Lung (tissue), 12 donors: Measurements from ENCODE around the gene FBLN1. TPM values are rescaled to one million over a fixed set of nuclear protein-coding genes. Genes with fewer than 3 reads are reported as not detected.

ENCODE experiments used
- ATAC-seq: fragments of 200-7000 bp; cut with Tn5 transposase; one replicate; pipeline ENCODE4 v1.9.1; 2020; ENCODE audit warnings: moderate number of reproducible peaks; ENCODE audit not compliant: insufficient read depth, low FRiP score
- DNase-seq, 3 donors: peaks; one replicate each; pipeline ENCODE4 v3.0.0-alpha.2; 2013 to 2017
- H3K27ac ChIP-seq, 2 donors: one replicate each; pipeline ENCODE4 v1.5.1; 2013; ENCODE audit warnings: mild to moderate bottlenecking in 2 of 2, moderate library complexity in 2 of 2, control low read depth in 1 of 2, inconsistent platforms in 1 of 2, low read depth in 1 of 2, low read length in 1 of 2
- H3K27me3 ChIP-seq, 3 donors: one replicate each; pipeline ENCODE4 v1.5.1; 2013; ENCODE audit warnings: low read length in 2 of 3; ENCODE audit not compliant: control insufficient read depth in 3 of 3, insufficient read depth in 3 of 3
- H3K36me3 ChIP-seq, 4 donors: one replicate each; pipeline ENCODE4 v1.5.1; 2013; ENCODE audit warnings: low read length in 4 of 4, mild to moderate bottlenecking in 1 of 4, moderate library complexity in 1 of 4; ENCODE audit not compliant: control insufficient read depth in 4 of 4, insufficient read depth in 4 of 4
- H3K4me1 ChIP-seq, 5 donors: one replicate each; pipeline ENCODE4 v1.5.1; 2013; ENCODE audit warnings: low read length in 5 of 5, mild to moderate bottlenecking in 2 of 5, moderate library complexity in 1 of 5; ENCODE audit not compliant: control insufficient read depth in 5 of 5, insufficient read depth in 5 of 5
- H3K4me3 ChIP-seq: one replicate; pipeline ENCODE4 v1.5.1; 2013; ENCODE audit warnings: mild to moderate bottlenecking, control low read depth, moderate library complexity
- H3K9ac ChIP-seq, 2 donors: one replicate each; pipeline ENCODE4 v1.5.1; 2013; ENCODE audit warnings: low read length in 2 of 2, control low read depth in 1 of 2; ENCODE audit not compliant: insufficient read depth in 1 of 2
- H3K9me3 ChIP-seq, 4 donors: one replicate each; pipeline ENCODE4 v1.5.1; 2013; ENCODE audit warnings: low read length in 3 of 4, mild to moderate bottlenecking in 1 of 4, moderate library complexity in 1 of 4; ENCODE audit not compliant: control insufficient read depth in 4 of 4, insufficient read depth in 3 of 4
- CTCF ChIP-seq: IDR thresholded peaks from 2 replicates; pipeline ENCODE4 v1.5.1; 2012; ENCODE audit warnings: mild to moderate bottlenecking; ENCODE audit errors: control extremely low read depth, extremely low read depth
- whole genome bisulfite sequencing, 2 donors: extraction: QIAGEN DNeasy Blood & Tissue Kit; methylation state at CpG; one replicate each; pipeline ENCODE4 v1.1.7; 2013; 5-methylcytosine and 5-hydroxymethylcytosine counted together
- polyA plus RNA-seq, 2 donors: library from polyadenylated mRNA; stranded (reverse); fragments of 200-250 nt; gene quantifications; one replicate each; pipeline ENCODE4 v1.2.1, GENCODE V29; 2013
- total RNA-seq, 2 donors: library from RNA; depleted of rRNA in 1 of 2; stranded (reverse); fragments of >200 nt in 1 of 2; gene quantifications; one replicate each; pipeline ENCODE4 v1.2.1, GENCODE V29; 2014 to 2021
- donor health status: control.
- donor health status: control.
- donor health status: Bipolar disorder and iron deficiency.
- donor health status: healthy.
- donor health status: DM: yes; HTN: yes; CAD: no.

FBLN1 gene
- total and polyA plus RNA-seq, 4 donors: 82.7 to 357 (median 233) TPM

- Histone ChIP-seq H3K27ac (no peak overlapping the region), H3K9me3 (peaks cover 0 to 4% (median 0%) of the 10 kb centered on the region in 4 donors), H3K4me3 (no peak overlapping the region), H3K9ac (no peak overlapping the region), H3K27me3 (no peaks in the 10 kb centered on the region), H3K4me1 (peaks cover 0 to 64% (median 10%) of the 10 kb centered on the region in 5 donors), H3K36me3 (no peaks in the 10 kb centered on the region)
- peak; percentile 20 for ATAC-seq
- peak; percentile 81 to 98 (median 93) for DNase-seq
- 47 to 63% methylated on average over 7 of the region's 7 CpGs for WGBS, 2 donors
- TF ChIP-seq CTCF: no peak
Observed at GRCh38 chr22:45496451-45496941, 6.2 kb upstream of the FBLN1 start.

DNA sequence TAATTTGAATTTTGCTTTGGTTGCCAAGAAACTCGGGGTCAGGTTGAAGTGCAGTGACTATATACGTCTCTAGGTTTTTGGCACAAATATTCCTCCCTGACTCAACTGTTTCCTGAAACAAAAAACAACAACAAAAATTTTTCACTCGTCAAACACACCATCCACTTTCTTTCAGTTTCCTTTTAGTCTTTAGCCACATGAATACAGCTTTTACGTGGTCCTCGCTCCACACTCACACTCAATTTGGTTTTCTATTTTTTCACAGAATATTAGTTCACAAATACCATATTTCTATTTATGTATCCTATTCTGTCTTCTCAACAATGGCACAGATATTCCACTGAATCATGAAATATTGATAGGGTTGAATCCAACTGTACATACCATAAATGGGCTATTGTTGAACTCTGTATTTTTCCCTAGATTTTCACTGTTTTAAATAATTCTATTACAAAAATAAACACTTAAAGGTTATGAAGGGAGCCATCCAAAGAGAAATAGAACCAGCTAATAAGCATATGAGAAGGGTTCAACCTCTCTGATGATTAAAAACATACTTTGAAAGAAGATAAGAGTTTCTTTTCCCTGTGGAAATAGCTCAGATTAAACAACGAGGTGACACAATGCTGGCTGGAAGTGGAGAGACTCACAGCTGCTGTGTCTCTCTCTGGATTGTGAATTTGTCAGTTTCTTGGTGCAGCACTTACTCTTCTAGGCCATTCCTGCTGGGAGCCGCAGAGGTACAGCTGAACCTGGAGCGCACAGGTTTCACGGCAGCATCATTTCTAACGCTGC lies 5.1 kb upstream of the FBLN1 start:
- 58 to 62% methylated on average over 10 of the region's 10 CpGs for WGBS, 2 donors
- peaks cover 0 to 6% (median 0%) of the 10 kb centered on the region in 4 donors for H3K9me3 ChIP-seq
- ATAC-seq (no peak), DNase-seq (peak; percentile 38 to 91 (median 79))
- no peak overlapping the region for H3K9ac ChIP-seq
- peaks cover 0 to 69% (median 10%) of the 10 kb centered on the region in 5 donors for H3K4me1 ChIP-seq
- no peaks in the 10 kb centered on the region for H3K27me3 ChIP-seq
- no peaks in the 10 kb centered on the region for H3K36me3 ChIP-seq
- TF ChIP-seq CTCF: no peak
- H3K4me3 ChIP-seq: no peak overlapping the region
- no peak overlapping the region for H3K27ac ChIP-seq

DNA sequence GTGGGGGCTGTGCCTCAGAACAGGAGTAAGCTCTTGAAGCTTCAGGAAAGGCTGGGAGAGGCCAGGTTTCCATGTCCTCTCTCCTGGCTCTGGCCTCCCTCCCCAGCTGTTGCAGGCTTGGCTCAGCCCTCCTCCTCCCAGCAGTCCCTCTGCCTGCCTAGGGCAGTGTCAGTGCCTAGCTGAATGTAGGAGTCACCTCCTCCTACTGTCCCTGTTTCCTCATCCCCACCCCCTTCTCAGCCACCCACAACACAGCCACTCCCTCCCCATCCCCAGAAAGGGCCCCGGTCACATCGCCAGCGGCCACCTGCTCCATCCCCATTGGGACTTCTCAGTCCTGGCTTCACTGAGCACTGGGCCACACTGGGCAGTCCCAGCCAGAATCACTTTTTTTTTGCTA lies 2.9 kb upstream of the FBLN1 start:
- no peak overlapping the region for H3K4me3 ChIP-seq
- H3K4me1 ChIP-seq: peaks cover 0 to 59% (median 6%) of the 10 kb centered on the region in 5 donors
- 91 to 100% methylated on average over 3 of the region's 3 CpGs for WGBS, 2 donors
- peak overlapping the region in 1 of 2 donors; percentile 18 for H3K27ac ChIP-seq
- H3K9me3 ChIP-seq: peaks cover 0 to 2% (median 0%) of the 10 kb centered on the region in 4 donors
- no peaks in the 10 kb centered on the region for H3K36me3 ChIP-seq
- DNase-seq: peak; percentile 22 to 60 (median 32)
- no peak overlapping the region for H3K9ac ChIP-seq
- no peaks in the 10 kb centered on the region for H3K27me3 ChIP-seq
- no peak for TF ChIP-seq CTCF
- peak; percentile 29 for ATAC-seq
